H1 (cell line): Measurements from ENCODE around the gene TUBB4B.

Experiments
- JUN ChIP-seq: IDR thresholded peaks from 2 replicates; pipeline ENCODE4 v1.6.1; 2011; ENCODE audit warnings: low read depth, mild to moderate bottlenecking, improper control_type of control experiment, low read length
- JUND ChIP-seq: IDR thresholded peaks from 2 replicates; pipeline ENCODE4 v1.6.1; 2011; ENCODE audit warnings: mild to moderate bottlenecking, improper control_type of control experiment, low read length
- POLR2A ChIP-seq, 2 experiments: IDR thresholded peaks; 1 replicate in 1 of 2; 2 replicates in 1 of 2; pipeline ENCODE4 v1.6.1; 2011; ENCODE audit warnings: low read depth in 2 of 2, low read length in 2 of 2, mild to moderate bottlenecking in 2 of 2; ENCODE audit errors: control extremely low read depth in 1 of 2
- TBP ChIP-seq: IDR thresholded peaks from 2 replicates; pipeline ENCODE4 v1.6.1; 2011; ENCODE audit warnings: low read depth, low read length, improper control_type of control experiment
- TEAD4 ChIP-seq: IDR thresholded peaks from 2 replicates; pipeline ENCODE4 v1.6.1; 2012; ENCODE audit warnings: low read depth, low read length, inconsistent platforms, mixed read lengths
- TF ChIP-seq, protein P1 (sequence below), 3 experiments: IDR thresholded peaks; 1 replicate in 2 of 3; 2 replicates in 1 of 3; pipeline versions ENCODE4 v1.5.1 to v1.6.1; 2011; ENCODE audit warnings: low read length in 3 of 3, mild to moderate bottlenecking in 3 of 3, inconsistent platforms in 2 of 3, low read depth in 1 of 3, moderate library complexity in 1 of 3; ENCODE audit not compliant: insufficient read depth in 1 of 3; ENCODE audit errors: control extremely low read depth in 1 of 3
- TF ChIP-seq, protein P2 (sequence below): IDR thresholded peaks from 2 replicates; pipeline ENCODE4 v1.6.1; 2012; ENCODE audit warnings: inconsistent platforms
- TF ChIP-seq, protein P3 (sequence below): IDR thresholded peaks from 2 replicates; pipeline ENCODE4 v1.6.1; 2012; ENCODE audit warnings: inconsistent platforms

DNA sequence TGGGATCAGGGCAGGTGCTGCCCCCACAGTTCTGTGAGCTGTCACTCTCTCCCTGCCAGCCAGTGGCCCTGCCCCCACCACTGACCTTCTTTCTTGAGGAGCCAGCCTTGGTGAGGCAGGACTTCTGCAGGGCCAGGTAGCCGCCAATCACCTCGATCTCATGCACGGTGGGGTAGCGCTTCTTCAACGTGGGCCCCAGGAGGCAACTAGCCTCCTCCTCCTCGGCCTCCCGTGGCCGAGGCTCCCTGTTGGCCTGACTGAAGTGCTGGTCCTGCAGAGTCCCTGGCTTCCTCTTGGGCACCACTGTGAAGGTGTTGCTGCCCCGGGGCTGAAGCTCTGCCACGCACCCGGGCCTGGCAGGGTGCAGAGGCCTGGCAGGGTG, 42.2 kb upstream of the TUBB4B start:
- TF ChIP-seq, protein P1, sequence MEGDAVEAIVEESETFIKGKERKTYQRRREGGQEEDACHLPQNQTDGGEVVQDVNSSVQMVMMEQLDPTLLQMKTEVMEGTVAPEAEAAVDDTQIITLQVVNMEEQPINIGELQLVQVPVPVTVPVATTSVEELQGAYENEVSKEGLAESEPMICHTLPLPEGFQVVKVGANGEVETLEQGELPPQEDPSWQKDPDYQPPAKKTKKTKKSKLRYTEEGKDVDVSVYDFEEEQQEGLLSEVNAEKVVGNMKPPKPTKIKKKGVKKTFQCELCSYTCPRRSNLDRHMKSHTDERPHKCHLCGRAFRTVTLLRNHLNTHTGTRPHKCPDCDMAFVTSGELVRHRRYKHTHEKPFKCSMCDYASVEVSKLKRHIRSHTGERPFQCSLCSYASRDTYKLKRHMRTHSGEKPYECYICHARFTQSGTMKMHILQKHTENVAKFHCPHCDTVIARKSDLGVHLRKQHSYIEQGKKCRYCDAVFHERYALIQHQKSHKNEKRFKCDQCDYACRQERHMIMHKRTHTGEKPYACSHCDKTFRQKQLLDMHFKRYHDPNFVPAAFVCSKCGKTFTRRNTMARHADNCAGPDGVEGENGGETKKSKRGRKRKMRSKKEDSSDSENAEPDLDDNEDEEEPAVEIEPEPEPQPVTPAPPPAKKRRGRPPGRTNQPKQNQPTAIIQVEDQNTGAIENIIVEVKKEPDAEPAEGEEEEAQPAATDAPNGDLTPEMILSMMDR (IDR thresholded peaks at IDR 0.05; ENCODE audit: control extremely low read depth in 1 of 3, insufficient read depth in 1 of 3, low read depth in 1 of 3, low read length in 3 of 3): no peak
- TF ChIP-seq, protein P2, sequence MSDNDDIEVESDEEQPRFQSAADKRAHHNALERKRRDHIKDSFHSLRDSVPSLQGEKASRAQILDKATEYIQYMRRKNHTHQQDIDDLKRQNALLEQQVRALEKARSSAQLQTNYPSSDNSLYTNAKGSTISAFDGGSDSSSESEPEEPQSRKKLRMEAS: no peak
- no peak for TF ChIP-seq TEAD4
- no peak for TF ChIP-seq TBP
- TF ChIP-seq, protein P3, sequence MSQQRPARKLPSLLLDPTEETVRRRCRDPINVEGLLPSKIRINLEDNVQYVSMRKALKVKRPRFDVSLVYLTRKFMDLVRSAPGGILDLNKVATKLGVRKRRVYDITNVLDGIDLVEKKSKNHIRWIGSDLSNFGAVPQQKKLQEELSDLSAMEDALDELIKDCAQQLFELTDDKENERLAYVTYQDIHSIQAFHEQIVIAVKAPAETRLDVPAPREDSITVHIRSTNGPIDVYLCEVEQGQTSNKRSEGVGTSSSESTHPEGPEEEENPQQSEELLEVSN: no peak
- no peak for TF ChIP-seq JUND
- TF ChIP-seq POLR2A (IDR thresholded peaks at IDR 0.05; ENCODE audit: control extremely low read depth in 1 of 2, low read depth in 2 of 2, low read length in 2 of 2): no peak
- no peak for TF ChIP-seq JUN
